IMR-90 (cell line): ENCODE data around the gene C16orf90. TPM values are rescaled to one million over a fixed set of nuclear protein-coding genes. Genes with fewer than 3 reads are reported as not detected.

Experiments
- ATAC-seq: fragments of 200-7000 bp; cut with Tn5 transposase; 2 replicates; pipeline ENCODE4 v1.9.1; 2020; ENCODE audit warnings: low read depth, mild to moderate bottlenecking, moderate library complexity
- BruUV-seq: library from RNA; stranded (reverse); fragments of 400-500 nt; replicated peaks from 2 replicates; lab custom pipeline; 2021; lab: Mats Ljungman, UMichigan
- CTCF ChIA-PET: fragments of 300-600 bp; formaldehyde crosslinking; extraction: SDS; loops from one replicate; lab custom pipeline; 2021; ENCODE audit warnings: antibody characterized with exemption; lab: Yijun Ruan, JAX
- POLR2A ChIA-PET: fragments of 300-600 bp; sonication (Branson Sonifier 250); formaldehyde crosslinking; loops from one replicate; lab custom pipeline; 2022; ENCODE audit warnings: antibody characterized with exemption; ENCODE audit not compliant: unreplicated experiment; lab: Charles Lee
- DNase-seq: peaks from one replicate; pipeline ENCODE4 v3.0.0; 2013
- H2AFZ ChIP-seq: replicated peaks from 2 replicates; pipeline ENCODE3; 2013; ENCODE audit warnings: low read length, mild to moderate bottlenecking; ENCODE audit not compliant: poor library complexity
- H2AK5ac ChIP-seq: 2 replicates; pipeline ENCODE4 v1.6.1; 2013; ENCODE audit warnings: low read depth, low read length, inconsistent platforms
- H2AK9ac ChIP-seq: replicated peaks from 2 replicates; pipeline ENCODE3; 2013; ENCODE audit warnings: mild to moderate bottlenecking, low read depth, low read length, moderate library complexity; ENCODE audit not compliant: poor library complexity
- H2BK120ac ChIP-seq: 2 replicates; pipeline ENCODE4 v1.6.1; 2013; ENCODE audit warnings: low read depth, low read length, inconsistent platforms
- H2BK15ac ChIP-seq: 3 replicates; pipeline ENCODE4 v1.6.1; 2013; ENCODE audit warnings: low read depth, low read length, inconsistent platforms
- H2BK20ac ChIP-seq: 2 replicates; pipeline ENCODE4 v1.6.1; 2013; ENCODE audit warnings: low read depth, mild to moderate bottlenecking, inconsistent platforms, low read length, moderate library complexity
- H2BK5ac ChIP-seq: 2 replicates; pipeline ENCODE4 v1.6.1; 2013; ENCODE audit warnings: mild to moderate bottlenecking, low read depth, low read length, inconsistent platforms; ENCODE audit not compliant: poor library complexity, severe bottlenecking
- H3K14ac ChIP-seq: replicated peaks from 2 replicates; pipeline ENCODE4 v1.6.1; 2013; ENCODE audit warnings: low read depth, low read length, inconsistent platforms
- H3K18ac ChIP-seq: 2 replicates; pipeline ENCODE4 v1.6.1; 2013; ENCODE audit warnings: low read depth, low read length, control low read depth
- H3K23ac ChIP-seq: 2 replicates; pipeline ENCODE4 v1.6.1; 2013; ENCODE audit warnings: low read depth, low read length, inconsistent platforms
- H3K27ac ChIP-seq: 2 replicates; pipeline ENCODE4 v1.5.1; 2013; ENCODE audit warnings: mild to moderate bottlenecking, control low read depth, low read length; ENCODE audit not compliant: insufficient read depth
- H3K27me3 ChIP-seq: 2 replicates; pipeline ENCODE4 v1.6.1; 2013; ENCODE audit warnings: low read length; ENCODE audit not compliant: control insufficient read depth, insufficient read depth
- H3K36me3 ChIP-seq: 2 replicates; pipeline ENCODE4 v1.6.1; 2013; ENCODE audit warnings: low read length, mixed read lengths; ENCODE audit not compliant: control insufficient read depth, insufficient read depth
- H3K4ac ChIP-seq: 2 replicates; pipeline ENCODE4 v1.6.1; 2013; ENCODE audit warnings: low read depth, low read length, inconsistent platforms
- H3K4me1 ChIP-seq: 2 replicates; pipeline ENCODE4 v1.6.1; 2013; ENCODE audit warnings: low read length, mixed read lengths; ENCODE audit not compliant: control insufficient read depth, insufficient read depth
- H3K4me2 ChIP-seq: 2 replicates; pipeline ENCODE4 v1.6.1; 2013; ENCODE audit warnings: low read depth, mild to moderate bottlenecking, control low read depth, low read length, moderate library complexity
- H3K4me3 ChIP-seq: 2 replicates; pipeline ENCODE4 v1.5.1; 2013; ENCODE audit warnings: low read depth, mild to moderate bottlenecking, control low read depth, low read length, moderate library complexity; ENCODE audit not compliant: insufficient read depth
- H3K56ac ChIP-seq: 2 replicates; pipeline ENCODE4 v1.6.1; 2013; ENCODE audit warnings: low read length, inconsistent platforms; ENCODE audit not compliant: insufficient read depth; ENCODE audit errors: extremely low read depth
- H3K79me1 ChIP-seq, 2 experiments: 2 replicates each; pipeline ENCODE4 v1.6.1; 2013; ENCODE audit warnings: low read length in 2 of 2, inconsistent platforms in 1 of 2, low read depth in 1 of 2
- H3K9ac ChIP-seq: 2 replicates; pipeline ENCODE4 v1.6.1; 2013; ENCODE audit warnings: low read depth, low read length, control low read depth
- H3K9me1 ChIP-seq: 2 replicates; pipeline ENCODE4 v1.6.1; 2013; ENCODE audit warnings: low read length, inconsistent platforms; ENCODE audit not compliant: insufficient read depth
- H3K9me3 ChIP-seq: 2 replicates; pipeline ENCODE4 v1.6.1; 2013; ENCODE audit warnings: low read length; ENCODE audit not compliant: control insufficient read depth, insufficient read depth
- H4K20me1 ChIP-seq: 2 replicates; pipeline ENCODE4 v1.6.1; 2013; ENCODE audit warnings: low read length, inconsistent platforms; ENCODE audit not compliant: insufficient read depth
- H4K5ac ChIP-seq: 2 replicates; pipeline ENCODE4 v1.6.1; 2013; ENCODE audit warnings: mild to moderate bottlenecking, low read depth, low read length, control low read depth
- H4K8ac ChIP-seq, 2 experiments: 2 replicates each; pipeline ENCODE4 v1.6.1; 2013; ENCODE audit warnings: low read depth in 2 of 2, low read length in 2 of 2, control low read depth in 1 of 2, inconsistent platforms in 1 of 2
- H4K91ac ChIP-seq: 2 replicates; pipeline ENCODE4 v1.6.1; 2013; ENCODE audit warnings: low read depth, low read length, inconsistent platforms; ENCODE audit not compliant: insufficient read depth
- ELK1 ChIP-seq: fragments of 150-350 bp; IDR thresholded peaks from 2 replicates; pipeline ENCODE4 v1.6.1; 2016; ENCODE audit warnings: low read depth, mild to moderate bottlenecking, low read length, moderate library complexity, borderline replicate concordance
- RCOR1 ChIP-seq: IDR thresholded peaks from 2 replicates; pipeline ENCODE4 v1.6.1; 2012; ENCODE audit warnings: mild to moderate bottlenecking, low read length, improper control_type of control experiment; ENCODE audit not compliant: insufficient replicate concordance
- SMC3 ChIP-seq: fragments of 150-350 bp; IDR thresholded peaks from 2 replicates; pipeline ENCODE4 v1.6.1; 2016; ENCODE audit warnings: low read depth, mild to moderate bottlenecking, antibody characterized with exemption, low read length, moderate library complexity
- WGBS, 2 experiments: methylation state at CpG; one replicate each; pipeline versions ENCODE4 v1.1.5 to v1.1.7; 2013; ENCODE audit warnings: missing lambda C conversion rate in 2 of 2; ENCODE audit not compliant: insufficient read length in 1 of 2; ENCODE audit errors: extremely low coverage in 2 of 2; 5-methylcytosine and 5-hydroxymethylcytosine counted together
- dilution Hi-C: fragments of 300-500 bp; cut with HindIII; formaldehyde crosslinking; loops from one replicate; pipeline ENCODE4 v1.14.3; 2018; ENCODE audit warnings: low sequenced_read_pairs; ENCODE audit not compliant: unreplicated experiment
- in situ Hi-C: fragments of 300-500 bp; cut with MboI; formaldehyde crosslinking; loops from 3 replicates; pipeline ENCODE4 v1.14.3; 2019; ENCODE audit warnings: low sequenced_read_pairs, inconsistent platforms, mixed read lengths
- intact Hi-C: fragments of 100-400 bp; cut with micrococcal nuclease; formaldehyde crosslinking; loops from 2 replicates; pipeline ENCODE4 v1.10.0; 2022
- polyA plus RNA-seq, 3 experiments: library from polyadenylated mRNA; depleted of rRNA; stranded (reverse); fragments of >200 nt; gene quantifications; 2 replicates each; pipeline ENCODE4 v1.2.3, GENCODE V29; 2012; ENCODE audit warnings: low replicate concordance in 1 of 3
- total RNA-seq: library from RNA; depleted of rRNA; stranded (reverse); fragments of >200 nt; gene quantifications from 2 replicates; pipeline ENCODE4 v1.2.3, GENCODE V29; 2012

Gene C16orf90
- total and polyA plus RNA-seq, 2 of the 4 experiments (the other 2 are of a cell fraction), result not detected

- Histone ChIP-seq H2BK15ac (no peak overlapping the region), H3K4me3 (no peak overlapping the region), H3K18ac (no peak overlapping the region), H3K4me1 (peaks cover 10% of the 10 kb centered on the region), H3K9me1 (peaks cover 27% of the 10 kb centered on the region; the same call in 1 of the 2 replicates), H2BK5ac (no peak overlapping the region), H4K20me1 (peaks cover 97% of the 10 kb centered on the region), H4K91ac (no peak overlapping the region), H3K4ac (no peak overlapping the region), H3K27ac (no peak overlapping the region), H3K9me3 (no peaks in the 10 kb centered on the region), H2BK120ac (no peak overlapping the region), H3K23ac (no peak overlapping the region), H2AFZ (no peak overlapping the region), H3K4me2 (no peak overlapping the region), H3K56ac (no peak overlapping the region), H2BK20ac (no peak overlapping the region), H3K14ac (no peak overlapping the region), H3K9ac (no peak overlapping the region), H3K79me1 (peaks cover 18 to 94% of the 10 kb centered on the region in 2 experiments), H3K36me3 (peaks cover 10% of the 10 kb centered on the region), H4K8ac (no peak overlapping the region), H2AK9ac (no peak overlapping the region), H4K5ac (no peak overlapping the region), H2AK5ac (no peak overlapping the region), H3K27me3 (no peaks in the 10 kb centered on the region)
- DNase-seq (no peak), ATAC-seq (no peak)
- intact Hi-C loops, result no loop called here
- dilution Hi-C loops, result no loop called here
- no peak for TF ChIP-seq RCOR1
- no peak for TF ChIP-seq ELK1
- no peak for TF ChIP-seq SMC3
- CTCF ChIA-PET, result no interaction called here
- in situ Hi-C loops, result no loop called here
- WGBS, 2 experiments, result 93% methylated on average over 8 of the region's 21 CpGs; no CpG with 5 or more reads in 1 of the 2 experiments
- no TSS peak for BruUV-seq
- POLR2A ChIA-PET, result no interaction called here
Measured at GRCh38 chr16:3465911-3466584, 29.2 kb downstream of the C16orf90 start.
